Activated gamma-delta T cell (primary cell): Measurements from ENCODE around the gene CHEK1.
"Not testable (repeated sequence)": the region's sequence is repeated elsewhere in the genome, so short reads cannot be mapped to it uniquely, and the experiment has no call there.

Experiments used
- DNase-seq: peaks from one replicate; lab custom pipeline; 2025; lab: John Stamatoyannopoulos, UW

Gene CHEK1

DNA sequence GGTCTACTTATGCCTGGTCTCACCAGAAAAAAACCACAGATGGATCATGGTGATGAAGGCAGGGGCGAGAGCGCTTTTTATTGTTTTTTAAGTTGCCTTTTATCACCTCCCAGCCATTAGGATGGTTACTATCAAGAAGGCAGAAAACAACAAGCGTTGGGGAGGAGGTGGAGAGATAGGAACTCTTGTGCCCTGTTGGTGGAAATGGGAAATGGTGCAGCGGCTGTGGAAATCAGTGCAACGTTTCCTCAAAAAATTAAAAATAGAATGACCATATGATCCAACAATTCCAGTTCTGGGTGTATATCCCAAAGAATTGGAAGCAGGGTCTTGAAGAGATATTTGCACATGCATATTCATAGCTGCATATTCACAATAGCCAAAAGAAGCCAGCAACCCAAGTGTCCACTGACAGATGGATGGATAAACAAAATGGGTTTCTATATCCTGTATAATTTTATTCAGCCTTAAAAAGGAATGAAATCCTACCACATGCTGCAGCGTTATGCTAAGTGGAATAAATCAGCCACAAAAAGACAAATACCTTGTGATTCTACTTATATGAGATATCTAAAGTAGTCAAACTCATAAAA, 76.2 kb downstream of the CHEK1 start:
- no peak for DNase-seq

DNA sequence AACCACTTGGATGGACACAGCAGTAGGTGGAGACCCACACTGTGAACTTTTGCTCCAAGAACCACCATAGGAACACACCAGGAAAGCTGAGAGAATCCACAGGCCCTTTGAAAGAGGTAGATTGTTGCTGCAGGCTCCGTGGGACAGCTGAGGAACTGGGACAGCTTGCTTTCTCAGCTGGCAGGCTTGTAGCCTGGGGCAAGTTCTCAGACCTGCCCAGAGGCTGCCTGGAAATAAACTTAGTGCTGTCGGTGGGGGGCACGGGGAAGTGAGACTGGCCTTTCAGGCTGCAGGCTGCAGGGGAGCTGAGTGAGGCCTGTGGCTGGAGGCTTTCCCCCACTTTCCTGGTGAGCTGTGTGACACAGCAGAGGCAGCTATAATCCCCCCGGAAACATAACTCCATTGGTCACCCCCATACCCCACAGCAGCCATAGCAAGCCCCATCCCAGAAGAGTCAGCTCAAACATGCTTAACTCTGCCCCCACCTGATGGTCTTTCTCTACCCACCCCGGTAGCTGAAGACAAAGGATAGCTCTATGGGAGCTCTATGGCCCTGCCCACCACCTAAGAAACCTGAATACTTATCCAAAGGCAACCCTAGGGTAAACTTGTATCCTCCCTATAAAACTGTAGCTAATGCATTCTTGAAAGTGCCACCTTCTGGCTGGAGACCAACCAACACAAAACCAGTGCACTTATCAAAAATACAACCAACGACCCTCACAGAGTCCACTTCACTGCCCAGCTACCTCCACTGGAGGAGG, 77.1 kb downstream of the CHEK1 start:
- no peak for DNase-seq

GRCh38 chr11:125704686-125705085, 79.7 kb downstream of the CHEK1 start:
- not testable (repeated sequence) for DNase-seq

GRCh38 chr11:125720781-125721180, 95.8 kb downstream of the CHEK1 start:
- DNase-seq: no peak

- no peak for DNase-seq
Measured at GRCh38 chr11:125724125-125724524, 99.2 kb downstream of the CHEK1 start.
